Measurements from ENCODE around the gene SPEG.

The SPEG gene

GRCh38 chr2:219496247-219496824 is 61.7 kb downstream of the SPEG start:
- no peak for DNase-seq (ENCODE audit: low read depth in 2 of 2)

- no peak for DNase-seq (ENCODE audit: low read depth in 2 of 2)
Measured at GRCh38 chr2:219496825-219497494, 62.3 kb downstream of the SPEG start.

- no peak for DNase-seq (ENCODE audit: low read depth in 2 of 2)
Measured at GRCh38 chr2:219497495-219498279, 63.0 kb downstream of the SPEG start.

GRCh38 chr2:219498280-219499057 is 63.8 kb downstream of the SPEG start, which contains the start of gene GMPPA:
Gene GMPPA (plus strand): TSS chr2:219498891. CDS start chr2:219499976, 1,085 bp downstream.
- DNase-seq (ENCODE audit: low read depth in 2 of 2): peak; percentile 88 to 89

GRCh38 chr2:219499058-219499307 is 64.3 kb downstream of the SPEG start:
- DNase-seq (ENCODE audit: low read depth in 2 of 2): no peak

- DNase-seq (ENCODE audit: low read depth in 2 of 2): no peak
Measured at GRCh38 chr2:219499555-219499954, 64.9 kb downstream of the SPEG start.

- DNase-seq (ENCODE audit: low read depth in 2 of 2): no peak
Measured at GRCh38 chr2:219500135-219500534, 65.5 kb downstream of the SPEG start.

- DNase-seq (ENCODE audit: low read depth in 2 of 2): no peak
Measured at GRCh38 chr2:219501849-219502248, 67.2 kb downstream of the SPEG start.

- DNase-seq (ENCODE audit: low read depth in 2 of 2): no peak
Measured at GRCh38 chr2:219502618-219503017, 68.0 kb downstream of the SPEG start.

- DNase-seq (ENCODE audit: low read depth in 2 of 2): no peak
Measured at GRCh38 chr2:219505585-219505984, 70.9 kb downstream of the SPEG start.

GRCh38 chr2:219506153-219506801 is 71.6 kb downstream of the SPEG start:
- DNase-seq (ENCODE audit: low read depth in 2 of 2): no peak

GRCh38 chr2:219506802-219507526 is 72.3 kb downstream of the SPEG start:
- DNase-seq (ENCODE audit: low read depth in 2 of 2): no peak

- no peak for DNase-seq (ENCODE audit: low read depth in 2 of 2)
Measured at GRCh38 chr2:219507581-219508443, 73.2 kb downstream of the SPEG start.

- DNase-seq (ENCODE audit: low read depth in 2 of 2): no peak
Measured at GRCh38 chr2:219508444-219508734, 73.7 kb downstream of the SPEG start.

- no peak for DNase-seq (ENCODE audit: low read depth in 2 of 2)
Measured at GRCh38 chr2:219508971-219509779, 74.5 kb downstream of the SPEG start.

GRCh38 chr2:219509780-219510511 is 75.3 kb downstream of the SPEG start:
- DNase-seq (ENCODE audit: low read depth in 2 of 2): peak; percentile 32 to 37

- DNase-seq (ENCODE audit: low read depth in 2 of 2): no peak
Measured at GRCh38 chr2:219510512-219511135, 76.0 kb downstream of the SPEG start.

GRCh38 chr2:219511547-219512325 is 77.1 kb downstream of the SPEG start:
- no peak for DNase-seq (ENCODE audit: low read depth in 2 of 2)

Data from activated CD4-positive, alpha-beta T cell treated with anti-CD3 and anti-CD28 coated beads for 24 hours (primary cell).